Head of caudate nucleus (tissue), 42 donors: Measurements from ENCODE around the gene DLG2.

Experiments
- DNase-seq, 42 donors: peaks; one replicate each; pipeline versions ENCODE4 v3.0.0 to v3.0.0-alpha.2; 2020 to 2021; ENCODE audit warnings: mixed read lengths in 7 of 42
- intact Hi-C: fragments of 100-400 bp; cut with DNase I; formaldehyde crosslinking; loops from one replicate; pipeline ENCODE4 v1.15.0; 2022

The DLG2 gene

GRCh38 chr11:84608837-84609196 lies 1018.3 kb downstream of the DLG2 start:
- DNase-seq, result peak in 8 of 42 donors; percentile 10 to 53 (median 22)
- intact Hi-C loops, result no loop called here

- intact Hi-C loops, result no loop called here
- peak in 8 of 42 donors; percentile 4 to 58 (median 18) for DNase-seq
These were observed 1018.9 kb downstream of the DLG2 start for GRCh38 chr11:84607975-84608836.

- DNase-seq, result peak in 3 of 42 donors; percentile 5 to 45 (median 41)
These were observed 1032.5 kb downstream of the DLG2 start for GRCh38 chr11:84594602-84595001.

GRCh38 chr11:84590106-84590505 lies 1037.0 kb downstream of the DLG2 start:
- no peak for DNase-seq
- intact Hi-C loops, result no loop called here

More at GRCh38 chr11:84594602-84595001, 1032.5 kb downstream of the DLG2 start:
- intact Hi-C loops, result no loop called here

- intact Hi-C loops, result no loop called here
- DNase-seq, result peak in 15 of 42 donors; percentile 6 to 68 (median 34)
These were observed 1038.9 kb downstream of the DLG2 start for GRCh38 chr11:84588131-84588829.

- peak in 3 of 42 donors; percentile 4 to 36 (median 12) for DNase-seq
- intact Hi-C loops, result no loop called here
These were observed 1044.0 kb downstream of the DLG2 start for GRCh38 chr11:84583106-84583505.

GRCh38 chr11:84581083-84581482 lies 1046.1 kb downstream of the DLG2 start:
- DNase-seq, result no peak
- intact Hi-C loops, result no loop called here

- no peak for DNase-seq
- intact Hi-C loops, result no loop called here
These were observed 1046.7 kb downstream of the DLG2 start for GRCh38 chr11:84580428-84580827.

GRCh38 chr11:84573868-84574267 lies 1053.3 kb downstream of the DLG2 start:
- intact Hi-C loops, result no loop called here

GRCh38 chr11:84566671-84567070 lies 1060.5 kb downstream of the DLG2 start:
- DNase-seq, result no peak
- intact Hi-C loops, result no loop called here

More at GRCh38 chr11:84573868-84574267, 1053.3 kb downstream of the DLG2 start:
- DNase-seq, result no peak

- intact Hi-C loops, result no loop called here
- no peak for DNase-seq
These were observed 1062.3 kb downstream of the DLG2 start for GRCh38 chr11:84564867-84565184.

- intact Hi-C loops, result no loop called here
- peak in 35 of 42 donors; percentile 10 to 81 (median 47) for DNase-seq
These were observed 1062.8 kb downstream of the DLG2 start for GRCh38 chr11:84564180-84564866.

- intact Hi-C loops, result no loop called here
- DNase-seq, result peak in 1 of 42 donors; percentile 7
These were observed 1063.8 kb downstream of the DLG2 start for GRCh38 chr11:84563356-84563755.

GRCh38 chr11:84560206-84560605 lies 1066.9 kb downstream of the DLG2 start:
- no peak for DNase-seq
- intact Hi-C loops, result no loop called here

GRCh38 chr11:84558085-84558905 lies 1068.8 kb downstream of the DLG2 start:
- DNase-seq, result peak in 41 of 42 donors; percentile 15 to 72 (median 46)
- intact Hi-C loops, result no loop called here

- DNase-seq, result no peak
- intact Hi-C loops, result no loop called here
These were observed 1074.4 kb downstream of the DLG2 start for GRCh38 chr11:84552791-84553190.

- no peak for DNase-seq
- intact Hi-C loops, result no loop called here
These were observed 1077.9 kb downstream of the DLG2 start for GRCh38 chr11:84549217-84549616.

GRCh38 chr11:84544566-84544965 lies 1082.6 kb downstream of the DLG2 start:
- intact Hi-C loops, result no loop called here
- DNase-seq, result no peak
